H1 (cell line): Measurements from ENCODE around the gene ID2. TPM values are rescaled to one million over a fixed set of nuclear protein-coding genes. Genes with fewer than 3 reads are reported as not detected.

Source experiments
- CTCF ChIA-PET: fragments of 300-600 bp; sonication (Branson Sonifier 250); formaldehyde crosslinking; loops from one replicate; lab custom pipeline; 2021; ENCODE audit not compliant: partially characterized antibody; lab: Charles Lee
- POLR2A ChIA-PET: fragments of 300-600 bp; sonication (Branson Sonifier 250); formaldehyde crosslinking; loops from one replicate; lab custom pipeline; 2021; ENCODE audit warnings: inconsistent platforms; ENCODE audit not compliant: partially characterized antibody; lab: Charles Lee
- DNase-seq, 2 experiments: peaks; one replicate each; pipeline versions ENCODE4 v3.0.0 to v3.0.0-alpha.2; 2010 to 2022; ENCODE audit warnings: low spot score in 2 of 2, low read depth in 1 of 2, mixed read lengths in 1 of 2
- FAIRE-seq: peaks from 2 replicates; lab custom pipeline; 2011; peaks lifted over from hg19 to GRCh38; lab: Jason Lieb, UNC
- H2AFZ ChIP-seq: 2 replicates; pipeline ENCODE4 v1.8.1; 2012; ENCODE audit warnings: low read length, inconsistent platforms
- H2AK5ac ChIP-seq: 2 replicates; pipeline ENCODE4 v1.6.1; 2013; ENCODE audit warnings: low read depth, low read length
- H2BK120ac ChIP-seq: replicated peaks from 2 replicates; pipeline ENCODE3; 2013; ENCODE audit warnings: low read depth, low read length, inconsistent platforms
- H2BK12ac ChIP-seq: 2 replicates; pipeline ENCODE4 v1.6.1; 2013; ENCODE audit warnings: low read depth, low read length
- H2BK15ac ChIP-seq: 2 replicates; pipeline ENCODE4 v1.6.1; 2013; ENCODE audit warnings: low read length
- H2BK20ac ChIP-seq: 2 replicates; pipeline ENCODE4 v1.6.1; 2013; ENCODE audit warnings: low read length
- H2BK5ac ChIP-seq: 2 replicates; pipeline ENCODE4 v1.6.1; 2013; ENCODE audit warnings: low read depth, low read length
- H3K14ac ChIP-seq: 2 replicates; pipeline ENCODE4 v1.6.1; 2013; ENCODE audit warnings: inconsistent platforms; ENCODE audit not compliant: insufficient read length
- H3K18ac ChIP-seq: 2 replicates; pipeline ENCODE4 v1.6.1; 2013; ENCODE audit warnings: low read length; ENCODE audit errors: extremely low read depth
- H3K23ac ChIP-seq: 2 replicates; pipeline ENCODE4 v1.6.1; 2013; ENCODE audit warnings: inconsistent platforms; ENCODE audit not compliant: insufficient read length
- H3K23me2 ChIP-seq: 2 replicates; pipeline ENCODE4 v1.6.1; 2013; ENCODE audit warnings: low read depth, low read length
- H3K27ac ChIP-seq: 2 replicates; pipeline ENCODE4 v1.6.1; 2011; ENCODE audit warnings: low read depth, low read length, inconsistent platforms
- H3K27me3 ChIP-seq, 4 experiments: replicated peaks in 1 of 4; 1 replicate in 1 of 4; 2 replicates in 3 of 4; pipeline versions ENCODE4 v1.6.1 to v1.8.1; 2011 to 2013; ENCODE audit warnings: low read length in 3 of 4, mild to moderate bottlenecking in 3 of 4, inconsistent platforms in 2 of 4, mixed read lengths in 2 of 4, moderate library complexity in 1 of 4; ENCODE audit not compliant: control insufficient read depth in 3 of 4, insufficient read depth in 3 of 4; ENCODE audit errors: extremely low read depth in 1 of 4
- H3K36me3 ChIP-seq, 4 experiments: 2 replicates each; pipeline versions ENCODE4 v1.6.1 to v1.8.1; 2011 to 2013; ENCODE audit warnings: mild to moderate bottlenecking in 4 of 4, low read length in 3 of 4, moderate library complexity in 2 of 4, control low read depth in 1 of 4, inconsistent platforms in 1 of 4; ENCODE audit not compliant: insufficient read depth in 4 of 4, control insufficient read depth in 2 of 4
- H3K4ac ChIP-seq: replicated peaks from 2 replicates; pipeline ENCODE3; 2013; ENCODE audit warnings: low read length, low read depth, mixed read lengths, inconsistent platforms; ENCODE audit not compliant: insufficient read length
- H3K4me1 ChIP-seq, 4 experiments: replicated peaks in 1 of 4; 1 replicate in 1 of 4; 2 replicates in 3 of 4; pipeline versions ENCODE4 v1.6.1 to v1.8.1; 2011 to 2013; ENCODE audit warnings: low read length in 3 of 4, inconsistent platforms in 2 of 4, mixed read lengths in 1 of 4; ENCODE audit not compliant: insufficient read depth in 4 of 4, control insufficient read depth in 3 of 4
- H3K4me2 ChIP-seq, 2 experiments: 2 replicates each; pipeline versions ENCODE4 v1.6.1 to v1.8.1; 2011 to 2013; ENCODE audit warnings: low read depth in 2 of 2, low read length in 2 of 2, control low read depth in 1 of 2, inconsistent platforms in 1 of 2, mild to moderate bottlenecking in 1 of 2; ENCODE audit not compliant: insufficient read depth in 1 of 2
- H3K4me3 ChIP-seq, 4 experiments: fragments of 200-600, 300-600 bp in 1 of 4; sonication (generic), shearing (Covaris generic), sonication (Bioruptor Twin) in 1 of 4; 2 replicates each; pipeline versions ENCODE4 v1.5.1 to v1.8.1; 2011 to 2016; ENCODE audit warnings: low read length in 4 of 4, low read depth in 3 of 4, control low read depth in 2 of 4, inconsistent platforms in 2 of 4, mild to moderate bottlenecking in 2 of 4, mixed read lengths in 1 of 4, moderate library complexity in 1 of 4; ENCODE audit not compliant: insufficient read depth in 2 of 4; ENCODE audit errors: extremely low read depth in 1 of 4
- H3K56ac ChIP-seq: replicated peaks from 2 replicates; pipeline ENCODE3; 2013; ENCODE audit warnings: low read depth, mild to moderate bottlenecking, mixed read lengths, low read length, inconsistent platforms; ENCODE audit not compliant: insufficient read length
- H3K79me1 ChIP-seq: 2 replicates; pipeline ENCODE4 v1.6.1; 2013; ENCODE audit warnings: low read depth, low read length, control low read depth
- H3K79me2 ChIP-seq, 2 experiments: 2 replicates each; pipeline versions ENCODE4 v1.6.1 to v1.8.1; 2012 to 2013; ENCODE audit warnings: low read length in 2 of 2, mild to moderate bottlenecking in 2 of 2, inconsistent platforms in 1 of 2; ENCODE audit not compliant: insufficient read depth in 2 of 2, control insufficient read depth in 1 of 2
- H3K9ac ChIP-seq, 4 experiments: replicated peaks in 1 of 4; 1 replicate in 1 of 4; 2 replicates in 3 of 4; pipeline versions ENCODE4 v1.6.1 to v1.8.1; 2011 to 2013; ENCODE audit warnings: low read depth in 3 of 4, low read length in 3 of 4, control low read depth in 2 of 4, mild to moderate bottlenecking in 2 of 4, moderate library complexity in 2 of 4, inconsistent platforms in 1 of 4; ENCODE audit errors: extremely low read depth in 1 of 4
- H3K9me3 ChIP-seq, 2 experiments: 2 replicates each; pipeline versions ENCODE4 v1.6.1 to v1.8.1; 2012 to 2013; ENCODE audit warnings: mild to moderate bottlenecking in 2 of 2, moderate library complexity in 2 of 2, control low read depth in 1 of 2, inconsistent platforms in 1 of 2, low read depth in 1 of 2, low read length in 1 of 2, mixed read lengths in 1 of 2; ENCODE audit not compliant: insufficient read depth in 2 of 2
- H4K20me1 ChIP-seq, 2 experiments: replicated peaks in 1 of 2; 2 replicates each; pipeline versions ENCODE3 to v1.8.1; 2011 to 2013; ENCODE audit warnings: inconsistent platforms in 2 of 2, low read length in 2 of 2, mild to moderate bottlenecking in 1 of 2; ENCODE audit not compliant: insufficient read depth in 2 of 2, control insufficient read depth in 1 of 2
- H4K5ac ChIP-seq: 2 replicates; pipeline ENCODE4 v1.6.1; 2013; ENCODE audit warnings: low read length, low read depth, mixed read lengths, inconsistent platforms; ENCODE audit not compliant: insufficient read length
- H4K8ac ChIP-seq: 2 replicates; pipeline ENCODE4 v1.8.0; 2013; ENCODE audit warnings: mild to moderate bottlenecking, moderate library complexity, low read length, inconsistent platforms; ENCODE audit not compliant: insufficient read depth; ENCODE audit errors: extremely low read depth
- H4K91ac ChIP-seq: replicated peaks from 2 replicates; pipeline ENCODE3; 2013; ENCODE audit warnings: low read length, mixed read lengths, inconsistent platforms; ENCODE audit not compliant: insufficient read length
- CHD2 ChIP-seq: IDR thresholded peaks from 2 replicates; pipeline ENCODE4 v1.6.1; 2012; ENCODE audit warnings: low read length, improper control_type of control experiment
- CREB1 ChIP-seq: IDR thresholded peaks from 2 replicates; pipeline ENCODE4 v1.6.1; 2012; ENCODE audit warnings: inconsistent platforms
- CTBP2 ChIP-seq: IDR thresholded peaks from 2 replicates; pipeline ENCODE4 v1.7.0; 2011; ENCODE audit warnings: borderline replicate concordance, mild to moderate bottlenecking, moderate library complexity, mixed read lengths, low read length; ENCODE audit not compliant: insufficient read depth, insufficient read length
- EGR1 ChIP-seq: IDR thresholded peaks from 2 replicates; pipeline ENCODE4 v1.6.1; 2011; ENCODE audit warnings: low read depth, low read length, borderline replicate concordance
- GTF2F1 ChIP-seq: IDR thresholded peaks from 2 replicates; pipeline ENCODE4 v1.6.1; 2012; ENCODE audit warnings: low read depth, low read length, improper control_type of control experiment, borderline replicate concordance
- HDAC6 ChIP-seq: IDR thresholded peaks from one replicate; pipeline ENCODE4 v1.7.1; 2012; ENCODE audit warnings: low read depth, mild to moderate bottlenecking, inconsistent platforms, low read length, moderate library complexity
- POLR2A ChIP-seq, 2 experiments: IDR thresholded peaks; 1 replicate in 1 of 2; 2 replicates in 1 of 2; pipeline ENCODE4 v1.6.1; 2011; ENCODE audit warnings: low read depth in 2 of 2, low read length in 2 of 2, mild to moderate bottlenecking in 2 of 2; ENCODE audit errors: control extremely low read depth in 1 of 2
- RXRA ChIP-seq: IDR thresholded peaks from 2 replicates; pipeline ENCODE4 v1.6.1; 2011; ENCODE audit warnings: low read depth, mild to moderate bottlenecking, low read length, moderate library complexity; ENCODE audit not compliant: insufficient read depth
- SIX5 ChIP-seq: IDR thresholded peaks from 2 replicates; pipeline ENCODE4 v1.6.1; 2011; ENCODE audit warnings: mild to moderate bottlenecking, low read depth, low read length
- SP2 ChIP-seq: IDR thresholded peaks from 2 replicates; pipeline ENCODE4 v1.6.1; 2012; ENCODE audit warnings: mild to moderate bottlenecking, low read length, inconsistent platforms
- TBP ChIP-seq: IDR thresholded peaks from 2 replicates; pipeline ENCODE4 v1.6.1; 2011; ENCODE audit warnings: low read depth, low read length, improper control_type of control experiment
- TCF12 ChIP-seq: IDR thresholded peaks from 2 replicates; pipeline ENCODE4 v1.6.1; 2011; ENCODE audit warnings: low read depth, mild to moderate bottlenecking, low read length
- TEAD4 ChIP-seq: IDR thresholded peaks from 2 replicates; pipeline ENCODE4 v1.6.1; 2012; ENCODE audit warnings: low read depth, low read length, inconsistent platforms, mixed read lengths
- WGBS, 2 experiments: shearing (Covaris generic) in 1 of 2; methylation state at CpG; one replicate each; pipeline versions ENCODE4 v1.1.6 to v1.1.7; 2013 to 2015; ENCODE audit warnings: low lambda C conversion rate in 2 of 2, mixed read lengths in 2 of 2, inconsistent platforms in 1 of 2, low coverage in 1 of 2, missing lambda C conversion rate in 1 of 2; ENCODE audit not compliant: insufficient replicate concordance in 2 of 2, insufficient coverage in 1 of 2, insufficient read length in 1 of 2; ENCODE audit errors: extremely low coverage in 1 of 2, missing lambda C conversion rate in 1 of 2; 5-methylcytosine and 5-hydroxymethylcytosine counted together
- polyA plus RNA-seq, 7 experiments: library from polyadenylated mRNA; depleted of rRNA in 3 of 7; stranded (reverse) in 5 of 7; unstranded in 2 of 7; fragments of >200 nt in 5 of 7; fragments of 200-250 nt in 2 of 7; gene quantifications; 1 replicate in 5 of 7; 2 replicates in 1 of 7; 4 replicates in 1 of 7; pipeline versions ENCODE4 v1.2.1 to v1.2.3, GENCODE V29; 2011 to 2013; ENCODE audit warnings: missing spikeins in 2 of 7, mixed read lengths in 2 of 7
- total RNA-seq: library from RNA; stranded (reverse); fragmentation: NEBNext Ultra II Directional; extraction: Animal tissue kit (Norgen Biotek cat#: 25700); gene quantifications from 2 replicates; pipeline ENCODE4 v1.2.1, GENCODE V29; 2021
- TF ChIP-seq, protein P1 (sequence below): IDR thresholded peaks from 2 replicates; pipeline ENCODE4 v1.6.1; 2011; ENCODE audit warnings: low read length, improper control_type of control experiment
- TF ChIP-seq, protein P2 (sequence below): IDR thresholded peaks from 2 replicates; pipeline ENCODE4 v1.6.1; 2011; ENCODE audit warnings: low read depth, mild to moderate bottlenecking, low read length; ENCODE audit not compliant: insufficient read depth

Gene ID2
- total and polyA plus RNA-seq, 2 of the 8 experiments (the other 6 are each of a cell fraction or from before 2014, with no cell fraction given) = 36.7 to 214 TPM

DNA sequence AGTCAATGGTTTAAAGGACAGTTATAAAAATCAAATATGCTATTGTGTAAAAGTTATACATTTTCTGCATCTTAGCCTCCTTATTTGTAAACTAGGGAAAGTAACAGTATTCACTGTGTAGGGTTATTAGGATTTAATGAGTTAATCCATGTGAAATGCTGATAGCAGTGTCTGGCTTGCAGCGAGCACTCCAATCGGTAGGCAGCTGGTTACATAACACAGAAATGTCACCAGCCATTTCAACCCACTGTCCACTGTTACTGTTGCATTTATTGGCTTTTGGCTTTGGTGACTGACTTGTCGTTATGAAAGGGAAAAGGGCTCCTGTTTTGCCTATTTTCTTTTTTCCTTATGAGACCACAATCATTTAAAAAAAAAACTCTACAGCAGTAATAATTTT lies 38.9 kb downstream of the ID2 start:
- H4K91ac ChIP-seq = no peak overlapping the region
- H2BK20ac ChIP-seq = no peak overlapping the region
- ChIA-PET CTCF (interaction anchor here (1.0 kb wide), 1 partner anchor 9 kb away, joined by 3 read pairs; no protein-coding TSS in a partner anchor), POLR2A (no interaction called here)
- no peaks in the 10 kb centered on the region for H3K9me3 ChIP-seq
- no peak overlapping the region for H3K56ac ChIP-seq
- no peak overlapping the region for H3K4me2 ChIP-seq
- no peak overlapping the region for H2BK120ac ChIP-seq
- H4K5ac ChIP-seq = no peak overlapping the region
- H3K4me3 ChIP-seq = no peak overlapping the region
- H3K27me3 ChIP-seq = no peaks in the 10 kb centered on the region
- H3K18ac ChIP-seq = no peak overlapping the region
- H3K36me3 ChIP-seq = no peaks in the 10 kb centered on the region
- H3K14ac ChIP-seq = no peak overlapping the region
- H3K4ac ChIP-seq = no peak overlapping the region
- no peak overlapping the region for H2AK5ac ChIP-seq
- no peaks in the 10 kb centered on the region for H3K4me1 ChIP-seq
- H4K20me1 ChIP-seq = no peaks in the 10 kb centered on the region
- no peak overlapping the region for H2BK5ac ChIP-seq
- H4K8ac ChIP-seq = no peak overlapping the region
- no peak for DNase-seq
- no peak for FAIRE-seq
- no peak overlapping the region for H2BK15ac ChIP-seq
- 87% methylated on average over 3 of the region's 3 CpGs; no CpG with 5 or more reads in 1 of the 2 experiments for WGBS, 2 experiments
- H3K79me2 ChIP-seq = no peaks in the 10 kb centered on the region
- no peak overlapping the region for H3K23ac ChIP-seq
- H3K79me1 ChIP-seq = no peaks in the 10 kb centered on the region
- no peak overlapping the region for H3K9ac ChIP-seq
- H2BK12ac ChIP-seq = no peak overlapping the region
- peaks cover 1% of the 10 kb centered on the region; the same call in 1 of the 2 replicates for H3K23me2 ChIP-seq
- H2AFZ ChIP-seq = no peak overlapping the region
- no peak overlapping the region for H3K27ac ChIP-seq
- no peak for TF ChIP-seq HDAC6
- no peak for TF ChIP-seq CREB1
- no peak for TF ChIP-seq TEAD4
- no peak for TF ChIP-seq CTBP2
- no peak for TF ChIP-seq TBP
- TF ChIP-seq POLR2A (IDR thresholded peaks at IDR 0.05; ENCODE audit: control extremely low read depth in 1 of 2, low read depth in 2 of 2, low read length in 2 of 2) = no peak
- TF ChIP-seq EGR1 = no peak
- TF ChIP-seq TCF12 = no peak
- no peak for TF ChIP-seq CHD2
- TF ChIP-seq SIX5 = no peak
- TF ChIP-seq, protein P1, sequence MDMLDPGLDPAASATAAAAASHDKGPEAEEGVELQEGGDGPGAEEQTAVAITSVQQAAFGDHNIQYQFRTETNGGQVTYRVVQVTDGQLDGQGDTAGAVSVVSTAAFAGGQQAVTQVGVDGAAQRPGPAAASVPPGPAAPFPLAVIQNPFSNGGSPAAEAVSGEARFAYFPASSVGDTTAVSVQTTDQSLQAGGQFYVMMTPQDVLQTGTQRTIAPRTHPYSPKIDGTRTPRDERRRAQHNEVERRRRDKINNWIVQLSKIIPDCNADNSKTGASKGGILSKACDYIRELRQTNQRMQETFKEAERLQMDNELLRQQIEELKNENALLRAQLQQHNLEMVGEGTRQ = no peak
- TF ChIP-seq RXRA = no peak
- TF ChIP-seq, protein P2, sequence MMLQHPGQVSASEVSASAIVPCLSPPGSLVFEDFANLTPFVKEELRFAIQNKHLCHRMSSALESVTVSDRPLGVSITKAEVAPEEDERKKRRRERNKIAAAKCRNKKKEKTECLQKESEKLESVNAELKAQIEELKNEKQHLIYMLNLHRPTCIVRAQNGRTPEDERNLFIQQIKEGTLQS = no peak
- TF ChIP-seq GTF2F1 = no peak
- no peak for TF ChIP-seq SP2
